22Rv1 (cell line): ENCODE results near the gene IPCEF1.

Source experiments
- H3K27ac ChIP-seq: fragments of 450-650 bp; 2 replicates; pipeline ENCODE4 v1.5.1; 2017
- ZFX ChIP-seq: fragments of 450-650 bp; IDR thresholded peaks from 2 replicates; pipeline ENCODE4 v1.6.1; 2017; ENCODE audit warnings: antibody characterized with exemption, borderline replicate concordance
- TF ChIP-seq, protein P1 (sequence below): fragments of 450-650 bp; IDR thresholded peaks from 2 replicates; pipeline ENCODE4 v1.5.1; 2017; ENCODE audit warnings: mild to moderate bottlenecking

Gene IPCEF1

DNA sequence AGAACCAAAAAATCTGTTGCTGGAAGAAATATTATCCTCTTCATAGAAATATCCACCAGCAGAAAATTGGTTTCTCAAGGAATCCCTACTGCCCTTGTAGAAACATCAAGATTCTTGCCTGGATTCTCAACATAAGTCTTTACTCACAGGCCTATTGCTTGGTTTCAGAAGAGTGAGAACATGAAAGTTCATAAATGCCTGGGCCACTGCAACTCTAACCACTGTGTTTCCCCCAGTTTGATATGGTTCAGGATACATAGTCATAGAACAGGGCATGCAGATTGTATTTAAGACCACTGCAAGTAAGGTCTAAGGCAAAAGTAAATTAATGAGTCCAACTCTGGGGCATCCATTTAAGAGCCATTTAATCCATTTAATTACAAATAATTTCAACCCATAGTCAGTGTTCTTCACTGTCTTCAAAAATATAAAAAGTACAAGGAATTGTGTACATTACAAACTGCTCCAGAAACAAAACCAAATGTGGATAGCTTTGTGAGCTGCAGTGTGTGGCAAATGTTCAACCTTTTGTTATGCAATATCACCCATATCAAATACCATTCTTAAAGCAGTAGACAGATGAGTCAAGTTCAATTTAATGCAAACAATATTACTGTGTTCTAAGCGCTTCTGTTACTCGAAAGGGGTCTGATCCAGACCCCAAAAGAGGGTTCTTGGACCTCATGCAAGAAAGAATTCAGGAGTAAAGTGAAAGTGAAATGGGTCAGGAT, 234.2 kb downstream of the IPCEF1 start:
- TF ChIP-seq, protein P1, sequence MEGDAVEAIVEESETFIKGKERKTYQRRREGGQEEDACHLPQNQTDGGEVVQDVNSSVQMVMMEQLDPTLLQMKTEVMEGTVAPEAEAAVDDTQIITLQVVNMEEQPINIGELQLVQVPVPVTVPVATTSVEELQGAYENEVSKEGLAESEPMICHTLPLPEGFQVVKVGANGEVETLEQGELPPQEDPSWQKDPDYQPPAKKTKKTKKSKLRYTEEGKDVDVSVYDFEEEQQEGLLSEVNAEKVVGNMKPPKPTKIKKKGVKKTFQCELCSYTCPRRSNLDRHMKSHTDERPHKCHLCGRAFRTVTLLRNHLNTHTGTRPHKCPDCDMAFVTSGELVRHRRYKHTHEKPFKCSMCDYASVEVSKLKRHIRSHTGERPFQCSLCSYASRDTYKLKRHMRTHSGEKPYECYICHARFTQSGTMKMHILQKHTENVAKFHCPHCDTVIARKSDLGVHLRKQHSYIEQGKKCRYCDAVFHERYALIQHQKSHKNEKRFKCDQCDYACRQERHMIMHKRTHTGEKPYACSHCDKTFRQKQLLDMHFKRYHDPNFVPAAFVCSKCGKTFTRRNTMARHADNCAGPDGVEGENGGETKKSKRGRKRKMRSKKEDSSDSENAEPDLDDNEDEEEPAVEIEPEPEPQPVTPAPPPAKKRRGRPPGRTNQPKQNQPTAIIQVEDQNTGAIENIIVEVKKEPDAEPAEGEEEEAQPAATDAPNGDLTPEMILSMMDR: no peak
- no peak for TF ChIP-seq ZFX
- no peak overlapping the region for H3K27ac ChIP-seq

DNA sequence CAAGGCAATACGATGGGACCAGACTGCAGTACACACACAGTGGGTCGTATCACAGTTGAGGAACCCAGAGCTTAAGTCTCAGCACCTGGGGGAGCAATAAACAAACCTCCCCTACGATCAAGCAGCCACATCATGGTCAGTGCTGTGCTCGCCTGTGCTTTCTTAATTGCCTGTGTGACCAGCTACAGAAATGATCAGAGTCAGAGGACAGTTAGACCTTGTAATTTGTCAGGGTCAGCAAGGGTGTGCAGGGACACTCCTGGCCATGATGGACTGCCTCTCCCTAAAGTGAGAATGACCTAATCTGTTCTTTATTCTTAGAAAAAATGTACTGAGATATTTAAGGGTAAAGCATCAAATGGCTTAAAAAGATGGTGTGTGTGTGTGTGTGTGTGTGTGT, 239.1 kb downstream of the IPCEF1 start:
- TF ChIP-seq ZFX: no peak
- TF ChIP-seq, protein P1: no peak

DNA sequence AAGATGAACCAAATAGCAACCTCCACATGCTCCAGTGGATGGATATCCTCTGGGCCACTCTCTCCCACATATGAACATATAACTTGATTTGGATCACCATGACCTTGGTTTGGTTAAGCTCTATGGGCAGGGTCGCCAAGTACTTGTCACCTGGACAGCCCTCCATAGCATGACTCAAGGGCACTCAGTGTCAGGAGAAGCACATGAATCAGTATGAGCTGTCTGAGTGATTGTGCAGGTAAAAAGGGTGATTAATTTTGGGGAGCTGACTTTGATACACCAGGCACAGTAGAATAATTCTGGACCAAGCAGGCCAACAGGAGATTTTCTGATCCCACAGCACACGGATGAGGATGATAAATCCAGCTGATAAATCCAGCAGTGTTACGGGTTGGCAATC, 243.2 kb downstream of the IPCEF1 start:
- H3K27ac ChIP-seq: no peak overlapping the region
- no peak for TF ChIP-seq ZFX
- TF ChIP-seq, protein P1: no peak

More for the DNA sequence above, 239.1 kb downstream of the IPCEF1 start:
- no peak overlapping the region for H3K27ac ChIP-seq

DNA sequence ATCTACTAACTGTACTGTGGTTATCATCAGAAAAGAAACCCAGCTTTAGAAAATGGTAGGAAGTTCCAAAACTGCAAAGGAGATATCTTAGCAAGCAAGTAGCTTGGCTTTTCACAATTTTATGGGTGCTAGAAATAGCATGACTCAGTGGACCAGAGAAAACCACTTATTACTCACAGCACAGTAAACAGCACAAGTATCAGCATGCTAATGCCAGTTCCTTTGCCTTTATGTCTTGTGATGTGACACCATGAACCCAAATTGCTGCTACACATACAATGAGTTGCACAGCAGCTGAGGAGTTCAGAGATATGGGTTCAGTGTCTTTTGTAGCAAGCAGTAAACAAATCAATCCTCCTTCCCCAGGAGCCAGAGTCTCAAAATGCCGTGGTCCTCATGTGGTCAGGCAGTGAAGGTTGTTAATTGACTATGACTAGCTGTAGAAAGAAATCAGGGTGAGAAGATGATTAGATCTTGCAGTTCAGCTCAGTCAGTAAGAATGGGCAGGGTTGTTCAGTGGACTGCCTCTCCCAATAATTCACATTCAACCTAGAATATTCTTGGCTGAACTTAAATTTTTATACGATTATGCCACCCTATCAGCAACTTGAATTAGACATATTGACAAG, 244.3 kb downstream of the IPCEF1 start:
- H3K27ac ChIP-seq: no peak overlapping the region
- TF ChIP-seq, protein P1: no peak
- no peak for TF ChIP-seq ZFX

DNA sequence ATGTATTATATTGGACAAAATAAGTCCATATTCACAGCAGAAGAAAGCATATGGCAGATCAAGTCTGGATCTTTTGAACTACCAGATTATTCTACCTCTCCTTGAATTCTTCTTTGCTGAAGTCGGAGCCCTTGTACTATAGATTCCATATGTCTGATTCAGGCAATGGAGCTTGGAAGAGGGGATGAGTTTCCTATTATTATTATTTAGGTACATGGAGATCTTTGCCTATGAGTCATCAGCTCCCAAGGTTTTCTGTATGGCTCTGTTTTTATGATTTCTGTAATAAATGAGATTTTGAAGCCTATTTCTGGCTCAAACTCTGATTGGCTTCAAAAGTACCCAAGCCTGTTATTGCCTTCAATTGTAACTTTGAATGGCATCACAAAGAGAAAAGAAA, 245.6 kb downstream of the IPCEF1 start:
- no peak for TF ChIP-seq ZFX
- TF ChIP-seq, protein P1: no peak
- H3K27ac ChIP-seq: no peak overlapping the region

DNA sequence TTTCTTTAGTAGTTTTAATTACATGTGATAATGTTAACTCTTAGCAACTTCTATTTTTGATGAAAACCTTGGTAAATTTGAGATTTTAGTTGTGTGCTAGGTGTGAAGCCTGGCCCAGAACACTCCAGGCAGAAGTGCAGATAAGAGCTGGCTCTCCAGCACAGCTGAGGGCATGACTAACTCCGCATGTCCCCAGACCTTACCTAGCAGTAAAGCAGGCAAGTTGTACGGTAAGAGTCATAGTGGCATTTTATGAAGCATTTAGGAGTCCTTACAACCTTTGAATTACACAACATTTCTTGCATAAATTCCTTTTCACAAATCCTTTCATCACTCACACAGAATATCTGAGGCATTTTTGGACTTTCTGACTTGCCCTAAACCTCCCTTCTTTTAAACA, 250.4 kb downstream of the IPCEF1 start:
- TF ChIP-seq, protein P1: no peak
- TF ChIP-seq ZFX: no peak
- no peak overlapping the region for H3K27ac ChIP-seq
